GM12801 (cell line): Measurements from ENCODE around the gene RPS6KA2.

Source experiments
- TF ChIP-seq, protein P1 (sequence below): IDR thresholded peaks from one replicate; pipeline ENCODE4 v1.5.1; 2011; ENCODE audit warnings: control low read depth; ENCODE audit not compliant: insufficient read length; ENCODE audit errors: extremely low read depth

RPS6KA2 gene

DNA sequence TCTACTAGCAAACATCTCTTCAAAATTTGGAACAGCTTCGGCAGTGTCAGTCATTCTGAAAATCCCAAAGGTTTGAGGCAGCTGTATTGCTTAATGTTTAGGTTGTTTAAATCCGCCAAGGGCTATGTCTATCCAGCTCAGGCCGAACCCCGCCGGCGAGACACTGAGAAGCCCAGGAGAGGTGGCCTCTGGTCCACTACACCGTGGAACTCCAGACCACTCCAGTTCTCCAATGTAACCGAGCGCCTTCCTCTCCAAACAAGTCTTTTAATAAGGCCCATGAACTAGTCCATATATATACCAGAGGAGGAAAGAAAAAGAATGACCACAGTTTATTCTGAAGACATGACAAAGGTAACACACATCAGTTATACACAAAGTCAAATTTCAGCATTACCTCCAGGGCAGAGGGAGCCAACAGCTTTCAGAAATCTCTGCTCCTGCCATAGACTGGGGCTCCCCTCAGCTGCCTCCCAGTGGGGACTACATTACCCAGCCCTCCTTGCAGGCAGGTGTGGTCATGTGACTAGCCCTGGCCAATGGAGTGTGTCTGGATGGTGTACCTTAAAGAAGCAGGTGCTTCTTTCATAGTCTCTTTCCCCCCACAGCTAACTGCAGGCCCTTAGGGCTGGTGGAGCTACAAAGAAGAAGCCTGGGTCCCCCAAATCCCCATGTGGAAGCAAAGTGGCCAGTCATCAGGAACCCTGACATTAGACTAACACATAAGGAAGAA, 40.5 kb downstream of the RPS6KA2 start, which contains the start of gene RAMACL:
RAMACL (minus strand) TSS at position 255 of the 733 bp plus-strand sequence; CDS start at position 54, 201 bp downstream.
- TF ChIP-seq, protein P1, sequence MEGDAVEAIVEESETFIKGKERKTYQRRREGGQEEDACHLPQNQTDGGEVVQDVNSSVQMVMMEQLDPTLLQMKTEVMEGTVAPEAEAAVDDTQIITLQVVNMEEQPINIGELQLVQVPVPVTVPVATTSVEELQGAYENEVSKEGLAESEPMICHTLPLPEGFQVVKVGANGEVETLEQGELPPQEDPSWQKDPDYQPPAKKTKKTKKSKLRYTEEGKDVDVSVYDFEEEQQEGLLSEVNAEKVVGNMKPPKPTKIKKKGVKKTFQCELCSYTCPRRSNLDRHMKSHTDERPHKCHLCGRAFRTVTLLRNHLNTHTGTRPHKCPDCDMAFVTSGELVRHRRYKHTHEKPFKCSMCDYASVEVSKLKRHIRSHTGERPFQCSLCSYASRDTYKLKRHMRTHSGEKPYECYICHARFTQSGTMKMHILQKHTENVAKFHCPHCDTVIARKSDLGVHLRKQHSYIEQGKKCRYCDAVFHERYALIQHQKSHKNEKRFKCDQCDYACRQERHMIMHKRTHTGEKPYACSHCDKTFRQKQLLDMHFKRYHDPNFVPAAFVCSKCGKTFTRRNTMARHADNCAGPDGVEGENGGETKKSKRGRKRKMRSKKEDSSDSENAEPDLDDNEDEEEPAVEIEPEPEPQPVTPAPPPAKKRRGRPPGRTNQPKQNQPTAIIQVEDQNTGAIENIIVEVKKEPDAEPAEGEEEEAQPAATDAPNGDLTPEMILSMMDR: no peak

DNA sequence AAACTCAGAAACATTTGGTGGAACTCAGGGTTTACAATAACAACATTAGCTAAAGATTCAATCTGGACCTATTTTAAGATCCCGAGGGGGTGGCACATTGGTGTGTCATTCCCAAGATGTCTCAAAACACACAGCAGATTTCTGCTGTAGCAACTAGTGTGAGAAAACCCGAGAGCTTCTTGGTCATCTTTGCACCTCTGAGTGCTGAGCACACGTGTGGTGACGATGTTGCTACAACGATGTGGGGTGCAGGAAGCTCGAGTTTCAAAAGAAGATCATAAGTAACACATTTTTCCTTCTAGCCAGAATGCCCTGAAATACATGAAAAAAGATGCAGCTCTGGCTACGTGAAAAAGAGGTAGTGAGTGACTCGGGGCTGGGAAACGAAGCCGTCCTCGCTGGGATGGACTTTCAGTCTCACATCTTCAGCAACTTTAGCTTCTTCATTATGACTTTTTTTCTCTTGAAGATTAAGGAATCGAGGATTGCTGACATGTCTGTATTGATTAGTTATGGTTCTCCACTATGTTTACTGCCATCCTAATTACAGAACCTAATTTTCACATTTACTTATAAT, 42.1 kb downstream of the RPS6KA2 start:
- TF ChIP-seq, protein P1: no peak

DNA sequence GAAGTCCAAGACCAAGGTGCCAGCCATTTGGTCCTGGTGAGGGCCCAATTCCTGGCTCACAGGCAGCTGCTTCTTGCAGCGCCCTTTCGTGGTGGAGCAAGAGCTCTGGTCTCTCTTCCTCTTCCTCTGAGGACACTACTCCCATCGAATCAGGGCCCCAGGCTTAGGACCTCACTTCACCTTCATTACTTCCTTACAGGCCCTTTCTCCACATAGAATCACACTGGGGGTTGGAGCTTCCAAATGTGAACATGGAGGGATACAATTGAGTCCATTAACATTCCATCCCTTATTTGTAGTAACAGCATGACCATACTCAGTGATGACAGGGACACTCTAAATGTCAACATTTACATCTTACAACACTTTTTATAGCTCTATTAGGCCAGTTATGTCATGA, 42.9 kb downstream of the RPS6KA2 start:
- TF ChIP-seq, protein P1: no peak

DNA sequence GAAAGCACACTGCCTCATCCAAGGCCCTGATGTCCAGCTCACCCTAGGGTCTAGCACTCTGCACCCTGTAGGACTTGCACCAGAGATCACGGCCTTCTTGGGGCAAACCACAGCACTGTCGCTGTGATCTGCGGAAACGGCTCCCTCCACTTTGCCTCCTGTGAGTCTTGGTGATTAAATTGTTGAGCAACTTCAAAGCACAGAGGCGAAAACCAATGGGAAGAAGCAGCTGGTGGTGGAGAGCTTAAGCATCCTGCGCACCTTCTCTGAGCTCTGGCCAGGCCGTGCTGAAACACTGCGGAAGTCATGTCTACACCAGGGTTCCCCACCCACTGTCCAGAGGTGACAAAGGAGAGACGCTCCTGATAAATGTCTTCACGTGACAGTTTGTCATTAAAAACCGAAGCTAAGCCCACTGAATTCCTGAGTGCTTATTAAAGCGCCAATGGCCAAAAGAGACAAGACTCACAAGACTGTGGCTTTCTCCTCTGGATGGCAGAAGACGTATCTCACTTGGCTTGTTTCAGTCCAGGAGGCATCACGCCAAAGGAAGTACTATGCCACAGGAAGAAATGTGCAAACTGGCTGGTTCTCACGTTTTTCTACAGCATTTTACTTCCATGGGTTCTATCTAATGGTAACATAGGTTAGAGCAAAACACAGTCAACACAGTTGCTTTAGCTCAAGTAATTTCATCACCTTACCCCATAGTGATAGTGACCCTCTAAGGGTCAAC, 43.7 kb downstream of the RPS6KA2 start:
- TF ChIP-seq, protein P1: no peak

DNA sequence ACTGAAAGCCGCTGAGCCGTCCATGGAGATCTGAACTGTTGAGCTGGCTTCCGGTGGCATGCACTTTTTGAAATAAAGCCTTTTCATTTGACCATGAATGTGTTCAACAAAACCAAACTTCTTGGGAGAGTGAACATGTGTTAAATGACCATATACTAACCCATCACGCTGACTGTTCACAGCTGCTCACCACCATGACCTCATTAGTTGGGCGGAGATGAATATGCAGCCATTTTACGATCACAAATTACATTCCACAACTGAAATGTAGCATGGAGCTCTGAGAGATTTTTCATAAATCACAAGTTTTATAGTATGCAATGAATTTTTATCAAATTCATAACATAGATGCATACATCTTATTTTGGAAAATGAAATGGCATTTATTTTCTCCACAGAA, 44.8 kb downstream of the RPS6KA2 start:
- TF ChIP-seq, protein P1: no peak

DNA sequence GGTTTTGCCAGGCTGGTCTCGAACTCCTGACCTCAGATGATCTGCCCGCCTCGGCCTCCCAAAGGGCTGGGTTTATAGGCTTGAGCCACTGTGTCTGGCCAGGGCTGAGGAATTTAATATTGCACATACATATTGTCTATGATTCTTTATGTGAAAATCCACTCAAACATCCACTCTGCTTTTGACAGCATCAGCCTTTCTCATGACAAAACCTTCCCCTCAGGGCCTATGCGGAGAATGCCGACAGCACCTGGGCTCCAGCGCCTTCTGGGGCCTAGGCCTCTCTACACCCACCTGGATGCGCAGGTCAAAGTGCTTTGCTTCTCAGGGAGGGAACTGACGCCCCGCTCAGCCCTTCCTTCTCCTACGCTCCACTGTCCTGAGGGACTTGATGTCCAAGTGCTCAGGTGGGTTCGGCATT, 46.0 kb downstream of the RPS6KA2 start:
- TF ChIP-seq, protein P1: no peak
